GM21529 (cell line): ENCODE results near the gene MASTL.
A peak's percentile ranks its signal among the peaks of the same experiment; 100 is the strongest.
"Not testable (repeated sequence)": the region's sequence is repeated elsewhere in the genome, so short reads cannot be mapped to it uniquely, and the experiment has no call there.

Experiments
- ATAC-seq: cut with Tn5 transposase; IDR thresholded peaks from one replicate; pipeline ENCODE4 v1.9.1; 2021; ENCODE audit not compliant: unreplicated experiment

Gene MASTL

DNA sequence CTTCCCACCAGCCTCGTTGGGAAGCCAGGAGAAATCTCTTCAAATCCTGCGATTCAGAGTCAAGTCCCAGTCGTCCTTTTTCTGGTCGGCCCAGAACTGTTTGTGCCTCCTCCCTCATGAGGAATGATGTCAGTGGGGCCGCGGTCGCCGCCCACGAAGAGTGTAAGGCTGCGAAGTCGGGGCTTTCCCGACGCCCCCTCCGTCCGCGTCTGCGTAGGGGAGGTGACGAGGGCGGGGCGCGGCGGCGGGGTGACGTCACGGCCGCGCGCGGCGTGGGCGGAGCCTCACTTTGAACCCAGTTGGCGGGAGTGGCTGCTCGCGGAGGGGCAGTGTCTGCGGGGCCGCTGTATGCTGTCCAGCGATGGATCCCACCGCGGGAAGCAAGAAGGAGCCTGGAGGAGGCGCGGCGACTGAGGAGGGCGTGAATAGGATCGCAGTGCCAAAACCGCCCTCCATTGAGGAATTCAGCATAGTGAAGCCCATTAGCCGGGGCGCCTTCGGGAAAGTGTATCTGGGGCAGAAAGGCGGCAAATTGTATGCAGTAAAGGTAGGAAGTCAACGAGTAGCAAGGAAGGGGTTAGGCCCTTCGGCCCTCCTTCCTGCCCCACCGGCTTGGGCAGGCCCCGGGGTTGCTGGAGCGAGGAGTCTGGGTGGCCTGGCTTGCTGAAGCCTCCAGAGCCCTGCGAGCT lies at the start of gene MASTL:
TSS of gene MASTL (plus strand) at position 287 of the 689 bp plus-strand sequence. CDS start at position 362, 75 bp downstream.
- peak; percentile 79 for ATAC-seq

DNA sequence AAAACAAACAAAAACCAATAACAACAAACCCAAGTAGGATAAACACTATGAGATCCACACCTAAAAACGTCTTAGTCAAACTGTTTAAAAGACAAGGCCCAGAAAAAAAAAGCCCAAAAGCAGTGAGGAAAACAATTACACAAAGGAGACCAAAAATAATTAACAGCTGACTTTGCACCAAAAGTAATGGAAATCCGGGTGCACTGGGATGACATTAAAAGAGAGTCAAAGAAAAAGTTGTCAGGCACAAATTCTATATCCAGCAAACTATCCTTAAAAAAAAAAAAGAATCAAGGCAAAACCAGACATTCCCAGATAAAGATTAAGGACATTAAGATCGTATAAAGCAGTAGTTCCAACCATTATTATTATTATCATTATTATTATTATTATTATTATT lies 47.0 kb upstream of the MASTL start:
- no peak for ATAC-seq

DNA sequence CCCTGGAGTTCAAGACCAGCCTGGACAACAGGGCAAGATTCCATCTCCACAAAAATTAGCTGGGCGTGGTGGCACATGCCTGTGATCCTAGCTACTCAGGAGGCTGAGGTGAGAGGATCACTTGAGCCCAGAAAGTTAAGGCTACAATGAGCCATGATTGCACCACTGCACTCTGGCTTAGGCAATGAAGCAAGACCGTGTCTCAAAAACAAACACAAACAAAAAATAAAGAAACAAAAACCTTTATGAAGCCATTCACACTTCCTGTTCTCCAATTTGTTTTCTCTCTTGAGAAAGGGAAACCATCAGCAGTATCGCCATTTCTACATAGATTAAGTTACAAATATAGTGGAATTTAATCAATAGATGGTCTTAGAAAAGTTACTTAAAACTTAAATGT lies 20.8 kb upstream of the MASTL start:
- no peak for ATAC-seq

DNA sequence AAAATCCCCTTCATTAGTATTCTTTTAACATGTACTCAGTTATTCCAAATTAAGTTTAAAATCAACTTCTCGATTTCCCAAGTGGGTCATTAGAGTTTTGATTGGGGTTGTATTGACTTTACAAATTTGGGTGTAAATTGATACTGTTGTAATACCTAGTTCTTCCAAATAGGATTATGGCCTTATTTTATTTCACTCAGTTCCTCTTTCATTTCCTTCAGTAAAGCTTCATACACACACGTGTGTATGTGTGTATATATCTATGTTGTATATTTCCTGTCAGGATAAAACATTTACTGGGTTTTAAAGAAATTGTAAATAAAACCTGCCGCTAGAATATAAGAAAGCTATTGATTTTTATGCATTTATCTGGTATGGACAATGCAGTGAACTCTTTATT lies 16.9 kb upstream of the MASTL start:
- ATAC-seq: no peak

DNA sequence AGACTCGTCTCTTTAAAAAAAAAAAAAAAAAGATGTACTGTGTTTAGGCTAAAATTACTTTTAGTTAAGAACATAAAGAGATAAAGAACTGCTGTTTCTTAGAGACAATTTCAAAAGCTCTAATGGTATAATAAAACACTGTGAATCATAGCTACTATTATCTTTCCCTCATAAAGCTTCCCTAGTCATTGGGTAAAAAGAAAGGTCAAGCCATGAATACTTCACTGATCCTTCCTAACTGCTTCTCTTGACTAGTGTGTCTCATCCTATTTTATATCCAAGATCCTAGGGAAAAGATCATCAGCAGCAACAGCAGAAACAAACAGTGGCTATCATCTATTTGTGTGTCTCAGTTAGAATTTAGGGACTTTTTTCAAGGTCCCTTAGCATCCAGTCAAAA lies 11.5 kb upstream of the MASTL start:
- no peak for ATAC-seq

DNA sequence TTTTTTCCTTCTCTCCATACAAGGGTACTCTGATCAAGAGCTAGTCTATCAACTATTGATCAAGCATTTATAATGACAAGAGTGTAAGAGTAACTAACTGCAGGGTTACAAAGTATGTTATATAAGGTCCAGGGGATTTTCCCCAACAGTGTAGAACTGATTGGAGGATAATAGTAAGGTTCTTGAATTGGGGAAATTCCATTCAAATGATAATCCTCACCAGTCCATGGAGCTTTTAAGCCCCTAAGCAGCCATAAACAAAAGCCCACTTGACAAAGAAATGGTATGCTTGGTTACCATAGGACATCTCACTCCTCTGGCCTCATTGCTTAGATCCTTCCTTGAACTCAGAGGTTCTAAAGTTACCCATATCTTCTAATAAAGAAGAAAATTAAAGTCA lies 9.2 kb upstream of the MASTL start:
- no peak for ATAC-seq

DNA sequence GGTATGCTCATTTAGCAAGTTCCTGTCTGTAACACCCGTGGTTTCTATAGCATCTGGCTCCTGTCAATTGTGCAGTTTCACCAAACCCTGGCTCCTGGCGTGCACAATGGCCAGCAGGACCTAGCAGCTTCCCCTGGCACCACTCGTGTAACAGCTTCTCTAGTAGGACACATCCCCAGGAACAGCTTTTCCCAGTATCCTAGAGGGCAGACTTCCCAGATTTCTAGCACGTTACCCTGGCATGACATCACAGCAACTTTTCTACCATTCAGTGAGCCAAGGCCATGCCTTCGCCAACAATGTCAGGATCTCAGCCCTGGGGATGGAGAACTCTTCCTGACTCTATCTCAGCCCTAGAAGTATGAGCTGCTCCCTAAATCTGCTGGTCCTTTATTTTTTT lies 7.5 kb upstream of the MASTL start:
- no peak for ATAC-seq

DNA sequence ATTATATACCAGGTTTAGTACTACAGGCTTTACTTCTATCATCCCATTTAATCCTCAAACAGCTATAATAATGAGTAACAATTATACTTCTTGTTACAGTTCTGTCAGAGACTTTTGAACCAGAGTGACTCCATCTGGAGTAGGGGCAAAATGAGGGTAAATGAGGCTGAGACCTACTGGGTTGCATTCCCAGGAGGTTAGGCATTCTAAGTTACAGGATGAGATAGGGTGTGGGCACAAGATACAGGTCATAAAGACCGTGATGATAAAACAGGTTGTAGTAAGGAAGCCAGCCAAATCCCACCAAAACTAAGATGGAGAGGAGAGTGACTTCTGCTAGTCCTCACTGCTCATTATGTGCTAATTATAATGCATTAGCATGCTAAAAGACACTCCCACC lies 4.9 kb upstream of the MASTL start:
- no peak for ATAC-seq

DNA sequence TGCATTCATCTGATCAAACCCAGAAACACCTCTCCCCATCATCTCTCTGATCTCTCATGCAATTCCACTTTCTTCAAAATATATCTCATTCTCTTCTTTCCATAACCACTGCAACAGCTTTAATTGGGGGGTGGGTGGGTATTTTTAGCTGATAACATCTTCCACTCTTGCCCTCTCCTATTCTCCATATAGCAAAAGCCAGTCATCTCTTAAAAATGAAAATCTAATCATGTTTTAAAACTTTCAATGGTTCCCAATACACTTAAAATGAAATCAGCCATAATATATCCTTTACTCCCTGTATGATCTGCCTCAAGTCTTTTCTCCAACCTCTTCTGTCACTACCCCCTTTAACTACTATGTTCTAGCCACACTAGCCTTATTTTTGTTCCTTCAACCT lies 2.5 kb upstream of the MASTL start:
- ATAC-seq: no peak

DNA sequence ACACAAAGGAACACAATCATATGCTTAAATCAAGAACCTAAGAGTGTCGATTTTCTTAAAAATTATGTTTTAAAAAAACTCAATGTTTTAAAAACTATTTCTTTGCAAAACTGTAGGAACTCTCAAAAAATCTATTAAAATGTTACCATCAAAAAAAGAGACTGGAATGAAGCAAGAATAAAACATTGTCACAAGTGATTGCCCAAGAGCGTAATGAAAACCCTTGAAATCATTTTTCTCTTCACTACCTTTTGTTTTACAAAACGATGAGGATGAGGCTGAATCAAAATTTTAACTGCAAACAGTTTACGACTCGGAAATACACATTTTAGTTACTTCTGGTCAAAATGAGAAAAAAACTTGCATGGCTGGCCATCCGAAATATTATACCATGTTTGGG lies 1.8 kb upstream of the MASTL start:
- ATAC-seq: no peak

DNA sequence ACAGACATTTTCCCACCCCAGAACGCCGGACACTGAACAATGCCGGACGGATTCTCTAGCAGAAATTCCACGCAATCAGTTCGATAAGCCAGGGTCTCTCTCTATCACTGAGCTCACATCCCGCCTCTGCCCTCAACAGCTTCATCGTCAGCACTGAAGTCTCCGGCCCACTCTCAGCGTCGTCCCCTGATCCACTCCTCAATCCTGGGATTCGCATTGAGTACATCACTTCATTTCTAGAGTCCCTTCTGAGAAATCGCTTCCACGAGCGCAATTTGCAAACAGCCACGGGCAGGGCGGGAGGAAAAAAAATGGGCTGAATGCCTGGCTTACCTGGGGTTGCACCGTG lies 1.3 kb upstream of the MASTL start:
- peak; percentile 6 for ATAC-seq

DNA sequence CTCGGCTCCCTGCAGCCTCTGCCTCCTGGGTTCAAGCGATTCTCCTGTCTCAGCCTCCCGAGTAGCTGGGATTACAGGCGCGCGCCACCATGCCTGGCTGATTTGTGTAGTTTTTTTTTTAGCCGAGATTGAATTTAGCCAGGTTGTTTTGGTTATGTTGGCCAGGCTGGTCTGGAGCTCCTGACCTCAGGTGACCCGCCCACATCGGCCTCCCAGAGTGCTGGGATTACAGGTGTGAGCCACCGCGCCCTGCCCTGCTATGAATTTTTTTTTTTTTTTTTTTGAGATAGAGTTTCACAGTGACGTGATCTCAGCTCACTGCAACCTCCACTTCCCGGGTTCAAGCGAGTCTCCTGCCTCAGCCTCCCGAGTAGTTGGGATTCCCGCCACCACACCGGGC lies 1.4 kb downstream of the MASTL start:
- ATAC-seq: not testable (repeated sequence)

DNA sequence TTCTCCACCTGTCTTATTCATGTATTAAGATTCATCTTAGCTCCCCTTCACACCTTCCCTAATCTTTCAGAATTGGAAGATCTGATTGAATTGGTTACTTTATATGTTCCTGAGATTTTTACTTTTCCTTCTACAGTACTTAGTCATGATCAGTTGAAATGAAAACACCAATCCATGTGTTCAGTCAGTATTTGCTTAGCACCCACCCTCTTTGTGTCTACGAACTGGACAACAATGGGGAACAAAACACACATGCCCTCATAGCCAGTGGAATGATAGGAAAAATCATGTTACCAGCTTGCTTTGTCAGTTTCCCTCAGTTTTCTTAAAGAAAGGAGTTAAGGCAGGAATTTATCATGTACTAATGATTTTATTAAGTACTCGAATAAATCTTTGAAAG lies 2.0 kb downstream of the MASTL start:
- ATAC-seq: no peak

DNA sequence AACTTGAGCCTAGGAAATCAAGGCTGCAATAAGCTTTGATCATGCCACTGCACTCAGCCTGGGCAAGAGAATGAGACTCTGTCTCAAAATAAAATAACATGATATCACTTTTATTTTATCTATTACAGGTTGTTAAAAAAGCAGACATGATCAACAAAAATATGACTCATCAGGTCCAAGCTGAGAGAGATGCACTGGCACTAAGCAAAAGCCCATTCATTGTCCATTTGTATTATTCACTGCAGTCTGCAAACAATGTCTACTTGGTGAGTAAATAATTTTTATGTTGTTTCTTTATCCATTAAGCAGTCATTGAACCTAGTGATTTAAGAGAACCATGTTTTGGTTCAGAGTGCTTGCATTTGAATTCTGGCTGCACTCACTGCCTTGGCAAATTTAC lies 3.3 kb downstream of the MASTL start:
- no peak for ATAC-seq

DNA sequence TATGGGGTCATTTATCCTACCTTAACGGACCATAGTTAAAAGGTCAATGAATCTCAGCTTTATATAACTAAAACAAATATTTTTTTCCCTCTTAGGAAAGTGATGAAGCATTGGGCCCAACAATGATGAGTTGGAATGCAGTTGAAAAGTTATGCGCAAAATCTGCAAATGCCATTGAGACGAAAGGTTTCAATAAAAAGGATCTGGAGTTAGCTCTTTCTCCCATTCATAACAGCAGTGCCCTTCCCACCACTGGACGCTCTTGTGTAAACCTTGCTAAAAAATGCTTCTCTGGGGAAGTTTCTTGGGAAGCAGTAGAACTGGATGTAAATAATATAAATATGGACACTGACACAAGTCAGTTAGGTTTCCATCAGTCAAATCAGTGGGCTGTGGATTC lies 14.7 kb downstream of the MASTL start:
- no peak for ATAC-seq

DNA sequence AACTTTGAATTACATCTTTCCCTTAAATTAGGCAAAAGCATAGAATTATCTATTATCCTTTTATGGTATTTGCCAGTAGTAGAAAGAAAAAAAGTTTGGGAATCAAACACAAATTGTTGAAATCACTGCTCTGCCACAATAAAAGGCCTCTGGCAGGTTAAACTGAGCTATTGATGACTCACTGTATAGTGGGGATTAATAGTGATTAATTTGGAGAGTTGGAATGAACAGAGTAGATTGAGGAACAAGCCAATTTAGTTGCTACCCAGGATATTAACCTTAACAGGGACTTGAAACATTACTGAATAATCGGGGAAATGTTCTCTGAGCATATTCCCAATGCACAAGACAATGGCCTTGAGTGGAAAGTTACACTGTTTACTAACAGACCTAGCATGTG lies 33.1 kb downstream of the MASTL start:
- ATAC-seq: no peak

DNA sequence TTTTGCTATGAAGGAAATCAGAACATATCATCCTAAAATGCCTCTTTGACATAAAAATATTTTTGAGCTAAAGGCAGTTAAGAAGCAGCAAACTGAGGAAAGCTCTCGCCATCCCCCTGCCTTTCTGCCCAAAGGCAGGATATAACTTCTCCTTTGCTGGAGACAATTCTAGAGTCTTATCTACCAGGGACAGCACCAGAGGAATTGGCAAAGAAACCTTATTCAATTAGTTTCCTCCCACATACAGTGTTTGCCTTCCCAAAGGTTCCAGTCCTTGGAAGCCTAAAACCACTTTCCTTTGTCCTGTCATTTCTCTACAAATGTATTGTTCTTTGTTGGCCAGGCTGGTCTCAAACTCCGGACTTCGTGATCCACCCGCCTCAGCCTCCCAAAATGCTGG lies 33.7 kb downstream of the MASTL start:
- no peak for ATAC-seq

DNA sequence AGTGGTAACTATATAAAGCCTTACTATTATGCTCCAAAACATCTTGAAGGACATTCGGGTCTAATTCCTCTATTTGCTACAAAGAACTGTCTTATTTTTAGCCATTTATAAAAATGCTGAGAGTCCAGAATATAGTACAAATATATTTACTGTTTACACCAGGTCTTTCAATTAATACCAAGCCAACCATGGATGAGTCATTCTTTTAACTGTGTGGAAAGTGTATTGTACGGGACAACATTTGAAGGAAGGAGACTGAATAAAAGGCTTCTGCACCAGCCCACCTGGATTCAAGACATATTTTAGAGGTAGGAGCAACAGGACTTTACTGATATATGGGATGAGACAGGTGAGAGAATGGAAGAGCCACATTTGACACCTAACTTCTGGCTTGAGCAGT lies 35.4 kb downstream of the MASTL start:
- ATAC-seq: no peak

DNA sequence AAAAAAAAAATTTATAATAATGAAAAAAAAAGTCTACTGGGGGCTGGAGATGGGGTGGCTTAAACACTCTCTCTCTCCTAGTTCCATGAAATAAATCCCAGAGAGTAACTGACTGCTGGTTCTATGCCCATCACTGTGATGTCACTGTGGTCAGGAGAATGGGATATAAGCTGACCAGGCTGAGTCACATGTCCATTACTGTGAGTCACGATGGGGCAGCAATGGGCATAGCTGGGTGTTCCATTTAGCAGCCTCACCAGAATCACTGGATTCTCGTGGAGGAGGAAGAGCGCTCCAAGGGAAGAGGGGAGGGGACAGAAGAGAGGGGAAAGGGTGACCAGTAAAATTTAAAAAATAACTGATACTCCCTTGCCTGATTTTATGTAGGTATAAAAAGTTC lies 37.1 kb downstream of the MASTL start:
- ATAC-seq: no peak

DNA sequence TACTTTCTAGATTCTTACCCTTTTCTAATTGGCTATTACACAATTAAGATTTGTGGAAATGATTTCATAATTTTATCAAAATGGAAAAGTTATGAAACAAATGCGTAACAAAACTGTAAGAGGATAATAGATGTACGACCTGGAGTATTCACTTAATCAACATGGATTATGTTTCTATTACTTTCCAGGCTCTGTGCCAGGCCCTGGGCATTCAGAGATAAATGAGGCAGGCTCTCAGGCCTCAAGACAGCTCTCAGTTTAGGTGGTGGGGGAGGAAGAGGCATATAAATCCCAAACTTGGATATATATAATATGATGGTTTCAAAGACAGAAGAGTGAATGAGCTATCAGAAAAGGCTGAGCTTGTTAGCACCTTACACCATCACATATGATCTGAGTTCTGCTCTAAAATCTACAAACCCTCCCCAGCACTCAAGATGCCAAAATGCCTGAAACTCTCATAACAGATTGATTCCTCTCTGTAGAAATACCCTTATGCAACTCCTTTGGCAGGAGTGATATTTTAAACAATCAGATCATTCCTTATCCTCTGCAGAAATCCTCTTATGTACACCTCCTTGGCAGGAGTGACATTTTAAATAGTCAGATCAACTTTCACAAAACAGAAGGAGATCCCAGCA lies 42.9 kb downstream of the MASTL start:
- no peak for ATAC-seq

DNA sequence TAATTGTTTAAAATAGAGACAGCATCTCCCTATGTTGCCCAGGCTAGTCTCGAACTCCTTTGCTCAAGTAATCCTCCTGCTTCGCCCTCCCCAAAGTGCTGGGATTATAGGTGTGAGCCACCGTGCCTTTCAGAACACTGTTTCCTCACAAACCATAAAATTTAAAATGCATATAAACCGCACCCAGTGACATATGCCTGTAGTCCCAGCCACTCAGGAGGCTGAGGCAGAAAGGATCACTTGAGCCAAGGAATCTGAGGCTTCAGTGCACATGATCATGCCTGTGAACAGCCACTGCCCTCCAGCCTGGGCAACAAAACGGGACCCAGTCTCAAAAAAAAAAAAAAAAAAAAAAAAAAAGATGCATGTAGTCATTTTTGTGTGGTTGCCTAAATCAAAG lies 48.7 kb downstream of the MASTL start:
- ATAC-seq: no peak

DNA sequence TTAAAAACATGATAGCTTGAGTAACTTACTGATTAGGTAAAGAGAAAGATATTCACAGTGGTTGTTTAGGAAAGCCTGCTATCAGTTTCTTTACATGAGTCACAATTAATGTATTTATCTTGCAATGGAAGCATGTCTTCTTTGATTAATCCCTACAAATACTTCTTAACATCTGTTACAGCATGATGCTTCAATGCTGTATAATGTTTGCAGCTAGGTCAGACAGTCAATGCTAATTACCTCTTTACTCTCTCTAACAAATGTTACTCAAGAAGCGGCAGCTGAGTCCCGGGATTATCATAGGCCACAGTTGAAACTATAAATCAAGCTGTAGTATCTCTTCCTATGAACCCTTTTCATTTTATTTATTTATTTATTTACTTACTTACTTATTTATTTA lies 52.2 kb downstream of the MASTL start:
- ATAC-seq: no peak

DNA sequence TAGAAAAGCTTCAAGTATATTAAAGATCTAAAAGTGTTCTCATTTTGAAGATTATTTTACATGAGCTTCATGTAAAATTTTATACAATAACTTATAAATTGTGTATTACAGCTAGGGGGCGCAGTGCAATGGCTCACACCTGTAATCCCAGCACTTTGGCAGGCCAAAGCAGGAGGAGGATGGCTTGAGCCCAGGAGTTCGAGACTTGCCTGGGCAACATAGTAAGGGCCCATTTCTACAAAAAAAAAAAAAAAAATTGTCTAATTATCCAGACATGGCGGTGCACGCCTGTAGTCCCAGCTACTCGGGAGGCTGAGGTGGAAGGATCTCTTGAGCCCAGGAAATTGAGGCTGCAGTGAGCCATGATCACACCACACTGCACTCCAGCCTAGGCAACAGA lies 68.8 kb downstream of the MASTL start:
- no peak for ATAC-seq
